GM23338 (cell line): ENCODE results near the gene MCTP1. TPM values are rescaled to one million over a fixed set of nuclear protein-coding genes. Genes with fewer than 3 reads are reported as not detected.

Experiments used
- ATAC-seq: fragments of 200-7000 bp; cut with Tn5 transposase; 3 replicates; pipeline ENCODE4 v1.9.1; 2020
- DNase-seq: peaks from one replicate; pipeline ENCODE4 v3.0.0-alpha.2; 2015; ENCODE audit warnings: low spot score
- H2AFZ ChIP-seq: fragments of 200-600 bp; sonication (generic); 2 replicates; pipeline ENCODE4 v1.8.0; 2016; ENCODE audit warnings: antibody characterized with exemption, mild to moderate bottlenecking, moderate library complexity
- H3F3A ChIP-seq: fragments of 200-600 bp; sonication (generic); replicated peaks from 2 replicates; pipeline ENCODE4 v1.8.0; 2017; ENCODE audit warnings: antibody characterized with exemption, mixed run types, low read depth
- H3K27ac ChIP-seq: fragments of 200-600 bp; sonication (generic); 2 replicates; pipeline ENCODE4 v1.6.1; 2016; ENCODE audit warnings: low read depth
- H3K27me3 ChIP-seq: fragments of 200-600 bp; sonication (generic); 2 replicates; pipeline ENCODE4 v1.8.0; 2016; ENCODE audit warnings: mild to moderate bottlenecking, mixed run types, moderate library complexity; ENCODE audit not compliant: insufficient read depth
- H3K36me3 ChIP-seq: fragments of 200-600 bp; sonication (generic); 2 replicates; pipeline ENCODE4 v1.8.0; 2016; ENCODE audit warnings: mild to moderate bottlenecking; ENCODE audit not compliant: insufficient read depth
- H3K4me1 ChIP-seq: fragments of 200-600 bp; sonication (generic); 2 replicates; pipeline ENCODE4 v1.8.0; 2016; ENCODE audit warnings: mild to moderate bottlenecking, moderate library complexity; ENCODE audit not compliant: insufficient read depth
- H3K4me2 ChIP-seq: fragments of 200-600 bp; sonication (generic); 2 replicates; pipeline ENCODE4 v1.7.1; 2017; ENCODE audit warnings: mixed run types
- H3K4me3 ChIP-seq: fragments of 200-600 bp; sonication (generic); 2 replicates; pipeline ENCODE4 v1.6.1; 2016; ENCODE audit warnings: mixed run types
- H3K79me2 ChIP-seq: fragments of 200-600 bp; sonication (generic); replicated peaks from 2 replicates; pipeline ENCODE4 v1.8.0; 2017; ENCODE audit warnings: mild to moderate bottlenecking; ENCODE audit not compliant: insufficient read depth
- H3K9me2 ChIP-seq: fragments of 200-600 bp; sonication (generic); 2 replicates; pipeline ENCODE4 v1.8.0; 2017; ENCODE audit not compliant: insufficient read depth
- H4K20me1 ChIP-seq: fragments of 200-600 bp; sonication (generic); replicated peaks from 2 replicates; pipeline ENCODE4 v1.8.0; 2017; ENCODE audit warnings: mild to moderate bottlenecking; ENCODE audit not compliant: insufficient read depth
- H3K27ac Mint-ChIP-seq: 2 replicates; pipeline ENCODE4 v1.8.0; 2020; ENCODE audit warnings: inconsistent platforms, mild to moderate bottlenecking, moderate library complexity, mixed read lengths
- H3K27me3 Mint-ChIP-seq: 3 replicates; pipeline ENCODE4 v1.8.0; 2022; ENCODE audit warnings: low read depth, mild to moderate bottlenecking, moderate library complexity, mixed read lengths, inconsistent platforms; ENCODE audit not compliant: insufficient read depth, poor library complexity
- H3K36me3 Mint-ChIP-seq: 3 replicates; pipeline ENCODE4 v1.8.0; 2021; ENCODE audit warnings: low read depth, mild to moderate bottlenecking, inconsistent platforms, moderate library complexity, mixed read lengths
- H3K4me1 Mint-ChIP-seq: 3 replicates; pipeline ENCODE4 v1.8.0; 2020; ENCODE audit warnings: mild to moderate bottlenecking, inconsistent platforms, mixed read lengths
- H3K4me3 Mint-ChIP-seq: 3 replicates; pipeline ENCODE4 v1.8.0; 2021; ENCODE audit warnings: moderate library complexity, mild to moderate bottlenecking, inconsistent platforms, mixed read lengths
- H3K9me3 Mint-ChIP-seq: 3 replicates; pipeline ENCODE4 v1.8.0; 2020; ENCODE audit warnings: moderate library complexity, mild to moderate bottlenecking, inconsistent platforms, mixed read lengths
- CREB1 ChIP-seq: fragments of 250-450 bp; sonication (Bioruptor Pico); IDR thresholded peaks from 2 replicates; pipeline ENCODE4 v1.5.0; 2020; ENCODE audit warnings: low read depth, mild to moderate bottlenecking, moderate library complexity
- CTCF ChIP-seq, 2 experiments: fragments of 200-600 bp in 1 of 2; sonication (generic) in 1 of 2; conservative IDR thresholded peaks; 2 replicates each; pipeline versions ENCODE4 v1.5.1 to v1.6.1; 2016 to 2017; ENCODE audit warnings: antibody characterized with exemption in 2 of 2, low read depth in 2 of 2, mild to moderate bottlenecking in 2 of 2, moderate library complexity in 1 of 2
- ETS1 ChIP-seq: IDR thresholded peaks from 2 replicates; pipeline ENCODE4 v1.6.1; 2016; ENCODE audit warnings: antibody characterized with exemption
- EZH2 ChIP-seq: fragments of 200-600 bp; sonication (generic); IDR thresholded peaks from one replicate; pipeline ENCODE4 v1.8.0; 2017; ENCODE audit warnings: antibody characterized with exemption, mild to moderate bottlenecking, low read depth; ENCODE audit not compliant: unreplicated experiment
- EZH2phosphoT487 ChIP-seq: fragments of 200-600 bp; sonication (generic); IDR thresholded peaks from one replicate; pipeline ENCODE4 v1.8.1; 2018; ENCODE audit warnings: antibody characterized with exemption; ENCODE audit not compliant: unreplicated experiment
- NANOG ChIP-seq: IDR thresholded peaks from 2 replicates; pipeline ENCODE4 v1.6.1; 2016; ENCODE audit warnings: antibody characterized with exemption, borderline replicate concordance
- STAT1 ChIP-seq: IDR thresholded peaks from one replicate; pipeline ENCODE4 v1.6.1; 2016; ENCODE audit warnings: antibody characterized with exemption; ENCODE audit not compliant: unreplicated experiment
- ZNF331 ChIP-seq: fragments of 250-450 bp; sonication (Bioruptor Pico); IDR thresholded peaks from 2 replicates; pipeline ENCODE4 v1.5.0; 2020; ENCODE audit warnings: low read depth, mild to moderate bottlenecking, moderate library complexity
- ZNF462 ChIP-seq: fragments of 250-450 bp; sonication (Bioruptor Pico); IDR thresholded peaks from 2 replicates; pipeline ENCODE4 v1.5.0; 2020; ENCODE audit warnings: mild to moderate bottlenecking, moderate library complexity
- polyA plus RNA-seq: library from polyadenylated mRNA; unstranded; fragments of >200 nt; fragmentation: Nextera tagmentation; extraction: Ambion mirVana; gene quantifications from 2 replicates; pipeline ENCODE4 v1.2.1, GENCODE V29; 2016
- total RNA-seq: library from RNA; depleted of rRNA; stranded (reverse); fragments of >200 nt; shearing (Covaris generic); gene quantifications from 2 replicates; pipeline ENCODE4 v1.2.3, GENCODE V29; 2014

MCTP1 gene
- total and polyA plus RNA-seq, 2 experiments from 2014 or later = 3.7 to 4.2 TPM

GRCh38 chr5:94903726-94904125, 381.2 kb downstream of the MCTP1 start:
- no peaks in the 10 kb centered on the region for H3F3A ChIP-seq

More at GRCh38 chr5:94903726-94904125, 381.2 kb downstream of the MCTP1 start:
- Mint-ChIP-seq H3K9me3 (no peaks in the 10 kb centered on the region), H3K27ac (no peak overlapping the region), H3K4me1 (no peaks in the 10 kb centered on the region), H3K36me3 (no peaks in the 10 kb centered on the region), H3K27me3 (no peaks in the 10 kb centered on the region), H3K4me3 (no peak overlapping the region)
- no peaks in the 10 kb centered on the region for H3K27me3 ChIP-seq
- H3K4me3 ChIP-seq = no peak overlapping the region
- no peaks in the 10 kb centered on the region for H3K36me3 ChIP-seq
- ATAC-seq (no peak), DNase-seq (no peak)
- H3K9me2 ChIP-seq = no peaks in the 10 kb centered on the region
- H4K20me1 ChIP-seq = no peaks in the 10 kb centered on the region
- TF ChIP-seq EZH2phosphoT487 (no peak), CREB1 (no peak), ETS1 (no peak), ZNF462 (CRISPR knock-in tag) (no peak), ZNF331 (CRISPR knock-in tag) (no peak), NANOG (no peak), STAT1 (no peak), EZH2 (no peak), CTCF (conservative IDR thresholded peaks at IDR 0.05; ENCODE audit: low read depth in 2 of 2) (no peak)
- no peak overlapping the region for H3K27ac ChIP-seq
- H3K4me2 ChIP-seq = no peak overlapping the region
- no peaks in the 10 kb centered on the region for H3K79me2 ChIP-seq
- no peak overlapping the region for H2AFZ ChIP-seq
- H3K4me1 ChIP-seq = no peaks in the 10 kb centered on the region
